A172 (cell line): Measurements from ENCODE around the gene SLC39A11. TPM values are rescaled to one million over a fixed set of nuclear protein-coding genes. Genes with fewer than 3 reads are reported as not detected.
A peak's percentile ranks its signal among the peaks of the same experiment; 100 is the strongest.

ENCODE experiments used
- DNase-seq: peaks from one replicate; pipeline ENCODE4 v3.0.0-alpha.2; 2015; ENCODE audit warnings: low spot score
- total RNA-seq: library from RNA; depleted of rRNA; stranded (reverse); fragments of >200 nt; shearing (Covaris generic); gene quantifications from 2 replicates; pipeline ENCODE4 v1.2.3, GENCODE V29; 2014

The SLC39A11 gene
- total RNA-seq, 1 experiment from 2014 or later, result 59.2 TPM

- DNase-seq, result no peak
These were observed 472.4 kb downstream of the SLC39A11 start for GRCh38 chr17:72619976-72620650.

GRCh38 chr17:72618001-72618509 is 474.4 kb downstream of the SLC39A11 start:
- DNase-seq, result no peak

GRCh38 chr17:72617557-72617956 is 474.9 kb downstream of the SLC39A11 start:
- DNase-seq, result no peak

- DNase-seq, result no peak
These were observed 476.0 kb downstream of the SLC39A11 start for GRCh38 chr17:72616447-72616846.

- no peak for DNase-seq
These were observed 476.9 kb downstream of the SLC39A11 start for GRCh38 chr17:72615627-72615991.

- DNase-seq, result peak; percentile 72
These were observed 477.4 kb downstream of the SLC39A11 start for GRCh38 chr17:72614871-72615626.

GRCh38 chr17:72614476-72614870 is 478.0 kb downstream of the SLC39A11 start:
- DNase-seq, result no peak

GRCh38 chr17:72613806-72614292 is 478.6 kb downstream of the SLC39A11 start:
- peak; percentile 88 for DNase-seq

GRCh38 chr17:72613396-72613795 is 479.1 kb downstream of the SLC39A11 start:
- peak; percentile 26 for DNase-seq

- DNase-seq, result no peak
These were observed 481.3 kb downstream of the SLC39A11 start for GRCh38 chr17:72611172-72611571.

- peak; percentile 84 for DNase-seq
These were observed 483.0 kb downstream of the SLC39A11 start for GRCh38 chr17:72609501-72609900.

GRCh38 chr17:72608436-72608835 is 484.1 kb downstream of the SLC39A11 start:
- DNase-seq, result no peak

GRCh38 chr17:72606656-72607055 is 485.8 kb downstream of the SLC39A11 start:
- DNase-seq, result no peak

- DNase-seq, result no peak
These were observed 486.9 kb downstream of the SLC39A11 start for GRCh38 chr17:72605543-72605942.

- peak; percentile 25 for DNase-seq
These were observed 488.0 kb downstream of the SLC39A11 start for GRCh38 chr17:72604518-72604917.

GRCh38 chr17:72603420-72604242 is 488.9 kb downstream of the SLC39A11 start:
- peak; percentile 70 for DNase-seq

GRCh38 chr17:72602517-72603419 is 489.7 kb downstream of the SLC39A11 start:
- DNase-seq, result peak; percentile 77

GRCh38 chr17:72600934-72601333 is 491.6 kb downstream of the SLC39A11 start:
- peak; percentile 63 for DNase-seq

- DNase-seq, result no peak
These were observed 492.6 kb downstream of the SLC39A11 start for GRCh38 chr17:72599891-72600290.

GRCh38 chr17:72598695-72599094 is 493.8 kb downstream of the SLC39A11 start:
- DNase-seq, result no peak
